ENCODE results near the gene TFAP2A. TPM values are rescaled to one million over a fixed set of nuclear protein-coding genes. Genes with fewer than 3 reads are reported as not detected.

The TFAP2A gene
- total RNA-seq, 1 experiment from 2014 or later = 24.3 TPM

DNA sequence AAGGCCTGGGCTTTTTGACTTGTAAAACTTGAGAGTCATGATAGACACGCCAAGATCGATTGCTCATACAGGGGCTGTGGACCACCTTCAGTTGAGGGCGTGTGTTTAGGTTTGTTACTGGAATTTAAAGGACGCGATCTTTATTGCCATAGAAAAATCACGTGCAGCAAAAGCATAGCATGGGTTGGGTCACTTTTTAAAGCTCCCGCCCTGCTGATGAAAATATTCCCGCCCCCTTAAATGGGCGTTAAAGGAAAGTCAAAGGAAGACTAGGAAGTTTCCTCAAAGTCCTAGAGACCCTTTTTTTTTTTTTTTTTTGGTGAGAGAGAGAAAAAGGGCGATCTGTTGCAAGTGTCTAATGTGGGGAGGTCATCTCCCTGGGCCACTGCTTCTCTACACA, 23.1 kb downstream of the TFAP2A start (continued):
- TF ChIP-seq CTCF (IDR thresholded peaks at IDR 0.05 in 2 of 3, conservative IDR thresholded peaks at IDR 0.05 in 1 of 3; ENCODE audit: borderline replicate concordance in 1 of 3, insufficient read depth in 1 of 3, low read depth in 2 of 3, low read length in 2 of 3) (no peak), CBX3 (IDR thresholded peaks at IDR 0.05; ENCODE audit: low read depth) (no peak), ZNF274 (IDR thresholded peaks at IDR 0.05; ENCODE audit: low read depth, low read length) (no peak)

DNA sequence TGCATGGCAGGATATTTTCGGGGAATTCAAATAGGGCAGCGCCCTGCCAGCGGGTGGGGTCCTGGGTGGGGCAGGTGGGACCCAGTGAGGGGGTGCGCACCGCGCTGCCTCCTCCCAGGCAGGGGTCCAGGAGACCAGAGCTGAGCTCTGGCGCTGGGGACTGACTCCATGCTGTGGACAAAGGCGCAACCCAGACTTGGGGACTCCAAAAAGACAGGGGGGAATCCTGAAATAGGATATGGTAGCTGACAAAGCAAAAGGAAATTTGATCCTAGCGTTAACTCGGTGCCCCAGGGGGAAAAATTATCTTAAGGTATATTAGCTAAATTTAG, 23.6 kb downstream of the TFAP2A start:
- H3K4me2 ChIP-seq (ENCODE audit: low read length) = no peak overlapping the region
- no peak for DNase-seq (ENCODE audit: low read depth, low spot score)
- RAD21 ChIA-PET (ENCODE audit: low non-redundant PET in 1 of 2, low total read pairs in 2 of 2, uncharacterized antibody in 2 of 2, unreplicated experiment in 2 of 2) = no interaction called here
- ATAC-seq = no peak
- H3K4me1 ChIP-seq (ENCODE audit: control insufficient read depth in 1 of 2, insufficient read depth in 2 of 2, low read length in 2 of 2) = no peaks in the 10 kb centered on the region
- H4K20me1 ChIP-seq (ENCODE audit: insufficient read depth) = no peaks in the 10 kb centered on the region
- BruUV-seq (replicated peaks) = no TSS peak
- no peak overlapping the region for H2AFZ ChIP-seq (ENCODE audit: low read depth, low read length, poor library complexity, severe bottlenecking)
- H3K27ac ChIP-seq (ENCODE audit: low read depth, low read length) = no peak overlapping the region
- CTCF ChIA-PET = no interaction called here
- H3K9me2 ChIP-seq (ENCODE audit: insufficient read depth) = no peaks in the 10 kb centered on the region
- no peaks in the 10 kb centered on the region for H3K27me3 ChIP-seq (ENCODE audit: insufficient read depth, low read length)
- H3K36me3 ChIP-seq (ENCODE audit: control insufficient read depth in 1 of 2, insufficient read depth in 2 of 2, low read length in 2 of 2) = no peaks in the 10 kb centered on the region
- intact Hi-C loops (cut with micrococcal nuclease) = no loop called here
- H3K9ac ChIP-seq (ENCODE audit: low read length) = no peak overlapping the region
- H3K4me3 ChIP-seq (replicated peaks in 1 of 2; ENCODE audit: low read depth in 1 of 2, low read length in 2 of 2) = no peak overlapping the region
- POLR2A ChIA-PET = no interaction called here
- H3K79me2 ChIP-seq (ENCODE audit: insufficient read depth, low read length) = no peaks in the 10 kb centered on the region
- no peaks in the 10 kb centered on the region for H3K9me3 ChIP-seq (ENCODE audit: control insufficient read depth in 1 of 2, insufficient read depth in 1 of 2, low read depth in 1 of 2, low read length in 2 of 2)
- no peak for TF ChIP-seq EGR1 (IDR thresholded peaks at IDR 0.05; ENCODE audit: low read depth)
- no peak for TF ChIP-seq POLR2AphosphoS5 (IDR thresholded peaks at IDR 0.05; ENCODE audit: low read depth, low read length)
- no peak for TF ChIP-seq CEBPB (IDR thresholded peaks at IDR 0.05; ENCODE audit: low read depth)
- TF ChIP-seq, protein P1, sequence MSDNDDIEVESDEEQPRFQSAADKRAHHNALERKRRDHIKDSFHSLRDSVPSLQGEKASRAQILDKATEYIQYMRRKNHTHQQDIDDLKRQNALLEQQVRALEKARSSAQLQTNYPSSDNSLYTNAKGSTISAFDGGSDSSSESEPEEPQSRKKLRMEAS (IDR thresholded peaks at IDR 0.05) = no peak
- TF ChIP-seq SIN3A (IDR thresholded peaks at IDR 0.05; ENCODE audit: low read depth) = no peak
- TF ChIP-seq RAD21 (IDR thresholded peaks at IDR 0.05; ENCODE audit: low read depth) = no peak
- no peak for TF ChIP-seq JUND (IDR thresholded peaks at IDR 0.05)
- no peak for TF ChIP-seq CTCF (IDR thresholded peaks at IDR 0.05 in 2 of 3, conservative IDR thresholded peaks at IDR 0.05 in 1 of 3; ENCODE audit: borderline replicate concordance in 1 of 3, insufficient read depth in 1 of 3, low read depth in 2 of 3, low read length in 2 of 3)
- no peak for TF ChIP-seq TCF7L2 (IDR thresholded peaks at IDR 0.05; ENCODE audit: borderline replicate concordance, extremely low read depth, insufficient read depth, insufficient read length)
- TF ChIP-seq, protein P2, sequence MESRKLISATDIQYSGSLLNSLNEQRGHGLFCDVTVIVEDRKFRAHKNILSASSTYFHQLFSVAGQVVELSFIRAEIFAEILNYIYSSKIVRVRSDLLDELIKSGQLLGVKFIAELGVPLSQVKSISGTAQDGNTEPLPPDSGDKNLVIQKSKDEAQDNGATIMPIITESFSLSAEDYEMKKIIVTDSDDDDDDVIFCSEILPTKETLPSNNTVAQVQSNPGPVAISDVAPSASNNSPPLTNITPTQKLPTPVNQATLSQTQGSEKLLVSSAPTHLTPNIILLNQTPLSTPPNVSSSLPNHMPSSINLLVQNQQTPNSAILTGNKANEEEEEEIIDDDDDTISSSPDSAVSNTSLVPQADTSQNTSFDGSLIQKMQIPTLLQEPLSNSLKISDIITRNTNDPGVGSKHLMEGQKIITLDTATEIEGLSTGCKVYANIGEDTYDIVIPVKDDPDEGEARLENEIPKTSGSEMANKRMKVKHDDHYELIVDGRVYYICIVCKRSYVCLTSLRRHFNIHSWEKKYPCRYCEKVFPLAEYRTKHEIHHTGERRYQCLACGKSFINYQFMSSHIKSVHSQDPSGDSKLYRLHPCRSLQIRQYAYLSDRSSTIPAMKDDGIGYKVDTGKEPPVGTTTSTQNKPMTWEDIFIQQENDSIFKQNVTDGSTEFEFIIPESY (IDR thresholded peaks at IDR 0.05; ENCODE audit: extremely low read depth, insufficient replicate concordance, low read length) = no peak
- TF ChIP-seq ZNF274 (IDR thresholded peaks at IDR 0.05; ENCODE audit: low read depth, low read length) = no peak
- no peak for TF ChIP-seq EZH2phosphoT487 (IDR thresholded peaks at IDR 0.05; ENCODE audit: borderline replicate concordance)
- TF ChIP-seq EZH2 (IDR thresholded peaks at IDR 0.05) = no peak
- TF ChIP-seq CBX3 (IDR thresholded peaks at IDR 0.05; ENCODE audit: low read depth) = no peak
- TF ChIP-seq YY1 (IDR thresholded peaks at IDR 0.05; ENCODE audit: extremely low read depth, insufficient replicate concordance, low read depth, low read length) = no peak
- no peak for TF ChIP-seq ZFX (IDR thresholded peaks at IDR 0.05)
- TF ChIP-seq SRF (IDR thresholded peaks at IDR 0.05; ENCODE audit: low read depth) = no peak
- no peak for TF ChIP-seq FOSL1 (IDR thresholded peaks at IDR 0.05; ENCODE audit: low read depth)
- no peak for TF ChIP-seq POLR2A (IDR thresholded peaks at IDR 0.05; ENCODE audit: borderline replicate concordance, extremely low read depth, insufficient read depth, insufficient read length)
